WERI-Rb-1 (cell line): ENCODE results near the gene TCF15.

ENCODE experiments used
- DNase-seq: peaks from one replicate; pipeline ENCODE4 v3.0.0-alpha.2; 2020
- H3K27ac ChIP-seq: fragments of 250-450 bp; sonication (Bioruptor Pico); 2 replicates; pipeline ENCODE4 v1.5.1; 2020; ENCODE audit warnings: mild to moderate bottlenecking, moderate library complexity
- H3K27me3 ChIP-seq: fragments of 250-450 bp; sonication (Bioruptor Pico); 2 replicates; pipeline ENCODE4 v1.5.1; 2021; ENCODE audit warnings: mild to moderate bottlenecking, low read depth, moderate library complexity; ENCODE audit not compliant: insufficient read depth, severe bottlenecking
- H3K36me3 ChIP-seq: fragments of 250-450 bp; sonication (Bioruptor Pico); 2 replicates; pipeline ENCODE4 v1.5.1; 2020; ENCODE audit warnings: mild to moderate bottlenecking, moderate library complexity
- H3K4me3 ChIP-seq: 2 replicates; pipeline ENCODE4 v1.5.1; 2011; ENCODE audit warnings: low read depth, mild to moderate bottlenecking, control low read depth, low read length
- H3K9me3 ChIP-seq: fragments of 250-450 bp; sonication (Bioruptor Pico); 2 replicates; pipeline ENCODE4 v1.5.1; 2021; ENCODE audit warnings: mild to moderate bottlenecking, moderate library complexity; ENCODE audit not compliant: severe bottlenecking
- CTCF ChIP-seq: IDR thresholded peaks from 2 replicates; pipeline ENCODE4 v1.5.1; 2011; ENCODE audit warnings: low read depth, mild to moderate bottlenecking, control low read depth, inconsistent platforms, low read length

TCF15 gene

GRCh38 chr20:555976-556385, 54.1 kb downstream of the TCF15 start:
- peak; percentile 84 for DNase-seq
- no peak for TF ChIP-seq CTCF
- peak overlapping the region; percentile 44 for H3K27ac ChIP-seq
- no peaks in the 10 kb centered on the region for H3K27me3 ChIP-seq
- no peak overlapping the region for H3K4me3 ChIP-seq
- no peaks in the 10 kb centered on the region for H3K36me3 ChIP-seq
- no peaks in the 10 kb centered on the region for H3K9me3 ChIP-seq
